GM12891 (cell line): ENCODE results near the gene AMY1A.
"Not testable (repeated sequence)": the region's sequence is repeated elsewhere in the genome, so short reads cannot be mapped to it uniquely, and the experiment has no call there.

Experiments
- POLR2A ChIP-seq: IDR thresholded peaks from 2 replicates; pipeline ENCODE4 v1.6.1; 2011; ENCODE audit warnings: low read depth, low read length, control low read depth
- POLR2AphosphoS5 ChIP-seq: IDR thresholded peaks from 2 replicates; pipeline ENCODE4 v1.6.1; 2011; ENCODE audit warnings: low read depth, low read length, control low read depth
- TAF1 ChIP-seq: IDR thresholded peaks from 2 replicates; pipeline ENCODE4 v1.6.1; 2011; ENCODE audit warnings: low read depth, low read length, control low read depth

- not testable (repeated sequence) for TF ChIP-seq POLR2A, TAF1, POLR2AphosphoS5
Measured at GRCh38 chr1:103650889-103651288, 4.7 kb upstream of the AMY1A start.
